GM23338 (cell line): ENCODE results near the gene ORC6.

ENCODE experiments used
- CREB1 ChIP-seq: fragments of 250-450 bp; sonication (Bioruptor Pico); IDR thresholded peaks from 2 replicates; pipeline ENCODE4 v1.5.0; 2020; ENCODE audit warnings: low read depth, mild to moderate bottlenecking, moderate library complexity
- CTCF ChIP-seq, 2 experiments: fragments of 200-600 bp in 1 of 2; sonication (generic) in 1 of 2; conservative IDR thresholded peaks; 2 replicates each; pipeline versions ENCODE4 v1.5.1 to v1.6.1; 2016 to 2017; ENCODE audit warnings: antibody characterized with exemption in 2 of 2, low read depth in 2 of 2, mild to moderate bottlenecking in 2 of 2, moderate library complexity in 1 of 2
- EZH2 ChIP-seq: fragments of 200-600 bp; sonication (generic); IDR thresholded peaks from one replicate; pipeline ENCODE4 v1.8.0; 2017; ENCODE audit warnings: antibody characterized with exemption, mild to moderate bottlenecking, low read depth; ENCODE audit not compliant: unreplicated experiment
- EZH2phosphoT487 ChIP-seq: fragments of 200-600 bp; sonication (generic); IDR thresholded peaks from one replicate; pipeline ENCODE4 v1.8.1; 2018; ENCODE audit warnings: antibody characterized with exemption; ENCODE audit not compliant: unreplicated experiment
- REST ChIP-seq: IDR thresholded peaks from one replicate; pipeline ENCODE4 v1.6.1; 2018; ENCODE audit warnings: antibody characterized with exemption; ENCODE audit not compliant: unreplicated experiment
- ZNF462 ChIP-seq: fragments of 250-450 bp; sonication (Bioruptor Pico); IDR thresholded peaks from 2 replicates; pipeline ENCODE4 v1.5.0; 2020; ENCODE audit warnings: mild to moderate bottlenecking, moderate library complexity

- TF ChIP-seq EZH2, result no peak
- peak; percentile 94 to 98 for TF ChIP-seq CTCF (conservative IDR thresholded peaks at IDR 0.05; ENCODE audit: low read depth in 2 of 2)
- no peak for TF ChIP-seq CREB1
- TF ChIP-seq EZH2phosphoT487, result no peak
- no peak for TF ChIP-seq REST
- no peak for TF ChIP-seq ZNF462
Measured at GRCh38 chr16:46673320-46674013, 16.0 kb upstream of the ORC6 start.
